GM12875 (cell line): ENCODE data around the gene TPH1.

Experiments used
- H3K4me3 ChIP-seq: one replicate; pipeline ENCODE4 v1.5.1; 2011; ENCODE audit warnings: low read depth, low read length, control low read depth
- TF ChIP-seq, protein P1 (sequence below): IDR thresholded peaks from 2 replicates; pipeline ENCODE4 v1.5.1; 2011; ENCODE audit warnings: low read depth, mild to moderate bottlenecking, control low read depth, inconsistent platforms, low read length, moderate library complexity, borderline replicate concordance; ENCODE audit not compliant: insufficient read depth

The TPH1 gene

GRCh38 chr11:18012906-18013781, 32.9 kb downstream of the TPH1 start, which contains the start of gene SERGEF:
Gene SERGEF, minus strand, starts transcription at chr11:18013047. Its CDS starts 37 bp downstream, at chr11:18013010.
- TF ChIP-seq, protein P1, sequence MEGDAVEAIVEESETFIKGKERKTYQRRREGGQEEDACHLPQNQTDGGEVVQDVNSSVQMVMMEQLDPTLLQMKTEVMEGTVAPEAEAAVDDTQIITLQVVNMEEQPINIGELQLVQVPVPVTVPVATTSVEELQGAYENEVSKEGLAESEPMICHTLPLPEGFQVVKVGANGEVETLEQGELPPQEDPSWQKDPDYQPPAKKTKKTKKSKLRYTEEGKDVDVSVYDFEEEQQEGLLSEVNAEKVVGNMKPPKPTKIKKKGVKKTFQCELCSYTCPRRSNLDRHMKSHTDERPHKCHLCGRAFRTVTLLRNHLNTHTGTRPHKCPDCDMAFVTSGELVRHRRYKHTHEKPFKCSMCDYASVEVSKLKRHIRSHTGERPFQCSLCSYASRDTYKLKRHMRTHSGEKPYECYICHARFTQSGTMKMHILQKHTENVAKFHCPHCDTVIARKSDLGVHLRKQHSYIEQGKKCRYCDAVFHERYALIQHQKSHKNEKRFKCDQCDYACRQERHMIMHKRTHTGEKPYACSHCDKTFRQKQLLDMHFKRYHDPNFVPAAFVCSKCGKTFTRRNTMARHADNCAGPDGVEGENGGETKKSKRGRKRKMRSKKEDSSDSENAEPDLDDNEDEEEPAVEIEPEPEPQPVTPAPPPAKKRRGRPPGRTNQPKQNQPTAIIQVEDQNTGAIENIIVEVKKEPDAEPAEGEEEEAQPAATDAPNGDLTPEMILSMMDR = no peak
- H3K4me3 ChIP-seq = peak within 1 kb of the TSS; percentile 87

DNA sequence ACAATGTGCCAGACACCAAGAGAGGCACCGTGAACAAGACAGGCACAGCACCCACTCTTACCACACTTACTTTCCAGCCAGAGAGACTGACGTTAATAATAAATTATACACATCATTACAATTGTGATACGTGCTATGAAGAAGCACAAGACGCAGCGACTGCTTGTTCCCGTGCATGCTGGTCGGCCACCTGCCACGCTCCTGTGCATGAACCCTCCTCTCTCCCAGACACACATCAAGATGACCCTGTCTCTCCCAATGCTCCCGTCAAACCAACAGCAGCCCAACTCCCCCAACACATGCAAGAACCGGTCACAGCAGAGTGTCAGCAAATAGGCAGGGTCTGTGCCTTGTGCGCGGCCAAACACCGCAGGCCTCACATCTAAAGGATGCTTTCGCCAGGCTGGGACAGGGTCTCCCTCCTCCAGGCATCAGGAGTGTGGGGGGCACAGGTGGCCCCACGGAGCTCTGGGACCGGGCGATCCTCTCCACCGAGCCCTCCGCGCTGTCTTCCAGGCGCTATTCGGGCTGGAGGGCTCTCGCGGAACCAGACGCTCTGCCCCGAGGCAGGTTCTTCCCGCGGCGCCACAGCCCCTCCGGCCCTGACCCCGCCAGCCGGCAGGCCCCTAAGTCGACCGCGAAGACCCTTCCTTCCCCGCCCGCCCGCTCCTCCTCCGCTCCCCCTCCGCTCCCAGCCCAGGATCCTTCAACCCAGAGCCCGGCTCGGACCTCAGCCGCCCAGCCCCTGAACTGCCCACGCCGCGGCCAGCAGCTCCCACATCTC, 33.8 kb downstream of the TPH1 start:
- peak overlapping the region; percentile 87 for H3K4me3 ChIP-seq

DNA sequence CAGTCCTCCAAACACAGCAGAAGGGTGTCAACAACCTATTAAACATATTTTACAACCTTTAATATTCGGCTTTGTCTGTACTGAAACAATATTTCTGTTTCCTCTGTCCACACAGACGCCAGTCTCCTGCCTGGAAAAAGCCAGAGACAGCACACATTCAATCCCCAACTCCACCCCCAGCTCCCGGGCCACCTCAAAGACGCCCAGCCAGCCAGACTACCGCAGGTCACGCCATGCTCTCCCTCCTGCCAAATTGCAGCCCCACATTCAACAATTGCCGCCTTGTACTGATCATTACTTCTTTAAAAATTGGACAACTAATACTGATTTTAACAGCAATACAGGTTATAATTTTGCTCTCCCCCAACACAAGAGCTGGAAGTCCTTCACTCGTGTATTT, 34.4 kb downstream of the TPH1 start:
- no peak overlapping the region for H3K4me3 ChIP-seq

More for the DNA sequence above, 33.8 kb downstream of the TPH1 start:
- TF ChIP-seq, protein P1 = no peak

GRCh38 chr11:18010977-18011586, 35.0 kb downstream of the TPH1 start:
- TF ChIP-seq, protein P1 = no peak
- no peak overlapping the region for H3K4me3 ChIP-seq

More for the DNA sequence above, 34.4 kb downstream of the TPH1 start:
- TF ChIP-seq, protein P1 = no peak

- H3K4me3 ChIP-seq = no peak overlapping the region
- TF ChIP-seq, protein P1 = no peak
These were observed 35.9 kb downstream of the TPH1 start for GRCh38 chr11:18010121-18010670.

DNA sequence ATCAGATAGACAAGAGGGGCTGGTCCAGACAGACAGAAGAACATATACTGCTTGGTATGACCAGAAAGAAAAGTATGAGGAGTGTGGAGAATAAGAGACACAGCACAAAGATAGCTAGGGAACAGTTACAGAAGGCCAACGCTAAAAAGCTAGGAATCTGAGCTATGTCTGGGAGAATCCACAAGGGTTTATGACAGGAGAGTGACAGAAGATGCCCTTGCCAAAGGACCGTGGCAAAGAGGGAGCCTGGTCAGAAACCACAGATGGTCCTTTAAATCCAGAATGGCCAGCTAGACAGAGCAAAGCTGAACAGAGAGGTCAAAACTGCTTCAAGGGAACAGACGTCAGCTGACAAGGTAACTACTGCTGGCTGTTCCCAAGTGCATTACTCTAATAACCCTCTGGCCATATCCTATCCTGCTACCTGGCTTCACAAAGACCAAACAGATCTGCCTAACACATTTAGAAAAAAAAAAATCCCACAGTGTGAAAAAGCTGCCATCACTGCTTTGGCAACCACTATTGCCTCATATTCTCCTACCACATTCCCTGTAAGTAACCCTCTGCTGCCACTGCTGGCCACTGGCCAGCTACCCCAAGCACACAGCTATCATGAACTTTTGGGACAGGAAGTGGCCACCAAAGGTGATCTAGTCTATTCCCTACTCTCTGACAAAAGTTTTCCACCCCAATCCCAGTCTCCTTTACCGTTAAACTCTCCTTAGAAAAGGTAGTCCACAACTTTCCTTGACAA, 40.5 kb downstream of the TPH1 start:
- TF ChIP-seq, protein P1 = no peak
- no peak overlapping the region for H3K4me3 ChIP-seq
